Measurements from ENCODE around the gene XXYLT1. TPM values are rescaled to one million over a fixed set of nuclear protein-coding genes. Genes with fewer than 3 reads are reported as not detected.

The XXYLT1 gene
- total and polyA plus RNA-seq, 10 of the 15 experiments (the other 5 are each of a cell fraction or from before 2014, with no cell fraction given): 1.2 to 14.2 (median 9.3) TPM

DNA sequence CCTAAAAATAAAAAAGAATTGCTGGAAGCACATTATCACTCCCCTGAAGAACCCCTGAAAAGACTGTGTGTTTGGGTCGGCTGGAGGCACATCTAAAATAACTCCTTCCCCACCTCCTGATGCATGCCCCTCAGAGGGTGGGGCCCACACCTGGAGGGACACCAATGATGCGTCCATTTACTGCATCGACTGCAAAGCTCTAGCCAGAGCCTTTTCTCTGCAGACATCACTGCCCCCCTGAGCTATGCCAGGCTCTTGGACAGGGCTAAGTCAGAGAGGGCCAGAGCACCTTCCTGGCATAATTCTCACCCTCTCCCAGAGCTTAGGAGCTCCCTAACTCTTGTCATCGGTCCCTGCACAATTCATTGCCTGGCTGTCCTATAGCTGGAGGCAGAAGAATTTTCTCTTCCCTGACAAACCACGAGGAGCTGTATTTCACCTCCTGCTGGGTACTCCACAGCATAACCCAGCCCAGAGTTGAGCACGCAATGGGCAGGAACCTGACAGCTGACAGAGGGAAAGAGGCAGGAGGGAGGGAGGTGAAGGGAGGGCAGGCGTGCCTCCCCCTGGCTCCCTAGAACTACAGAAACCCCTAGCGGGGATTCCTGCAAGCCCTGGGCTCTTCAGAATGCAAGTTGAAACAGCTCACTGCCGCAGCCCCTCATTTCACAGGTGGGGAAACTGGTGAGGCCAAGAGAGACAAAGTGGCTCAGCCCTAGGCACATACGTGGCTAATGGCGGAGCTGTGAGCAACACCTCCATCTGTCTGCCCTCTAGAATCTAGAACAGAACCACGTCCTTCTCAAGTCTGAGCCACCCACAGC is 46.6 kb downstream of the XXYLT1 start (continued):
- TF ChIP-seq, protein P1, sequence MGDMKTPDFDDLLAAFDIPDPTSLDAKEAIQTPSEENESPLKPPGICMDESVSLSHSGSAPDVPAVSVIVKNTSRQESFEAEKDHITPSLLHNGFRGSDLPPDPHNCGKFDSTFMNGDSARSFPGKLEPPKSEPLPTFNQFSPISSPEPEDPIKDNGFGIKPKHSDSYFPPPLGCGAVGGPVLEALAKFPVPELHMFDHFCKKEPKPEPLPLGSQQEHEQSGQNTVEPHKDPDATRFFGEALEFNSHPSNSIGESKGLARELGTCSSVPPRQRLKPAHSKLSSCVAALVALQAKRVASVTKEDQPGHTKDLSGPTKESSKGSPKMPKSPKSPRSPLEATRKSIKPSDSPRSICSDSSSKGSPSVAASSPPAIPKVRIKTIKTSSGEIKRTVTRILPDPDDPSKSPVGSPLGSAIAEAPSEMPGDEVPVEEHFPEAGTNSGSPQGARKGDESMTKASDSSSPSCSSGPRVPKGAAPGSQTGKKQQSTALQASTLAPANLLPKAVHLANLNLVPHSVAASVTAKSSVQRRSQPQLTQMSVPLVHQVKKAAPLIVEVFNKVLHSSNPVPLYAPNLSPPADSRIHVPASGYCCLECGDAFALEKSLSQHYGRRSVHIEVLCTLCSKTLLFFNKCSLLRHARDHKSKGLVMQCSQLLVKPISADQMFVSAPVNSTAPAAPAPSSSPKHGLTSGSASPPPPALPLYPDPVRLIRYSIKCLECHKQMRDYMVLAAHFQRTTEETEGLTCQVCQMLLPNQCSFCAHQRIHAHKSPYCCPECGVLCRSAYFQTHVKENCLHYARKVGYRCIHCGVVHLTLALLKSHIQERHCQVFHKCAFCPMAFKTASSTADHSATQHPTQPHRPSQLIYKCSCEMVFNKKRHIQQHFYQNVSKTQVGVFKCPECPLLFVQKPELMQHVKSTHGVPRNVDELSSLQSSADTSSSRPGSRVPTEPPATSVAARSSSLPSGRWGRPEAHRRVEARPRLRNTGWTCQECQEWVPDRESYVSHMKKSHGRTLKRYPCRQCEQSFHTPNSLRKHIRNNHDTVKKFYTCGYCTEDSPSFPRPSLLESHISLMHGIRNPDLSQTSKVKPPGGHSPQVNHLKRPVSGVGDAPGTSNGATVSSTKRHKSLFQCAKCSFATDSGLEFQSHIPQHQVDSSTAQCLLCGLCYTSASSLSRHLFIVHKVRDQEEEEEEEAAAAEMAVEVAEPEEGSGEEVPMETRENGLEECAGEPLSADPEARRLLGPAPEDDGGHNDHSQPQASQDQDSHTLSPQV (IDR thresholded peaks at IDR 0.05): no peak

DNA sequence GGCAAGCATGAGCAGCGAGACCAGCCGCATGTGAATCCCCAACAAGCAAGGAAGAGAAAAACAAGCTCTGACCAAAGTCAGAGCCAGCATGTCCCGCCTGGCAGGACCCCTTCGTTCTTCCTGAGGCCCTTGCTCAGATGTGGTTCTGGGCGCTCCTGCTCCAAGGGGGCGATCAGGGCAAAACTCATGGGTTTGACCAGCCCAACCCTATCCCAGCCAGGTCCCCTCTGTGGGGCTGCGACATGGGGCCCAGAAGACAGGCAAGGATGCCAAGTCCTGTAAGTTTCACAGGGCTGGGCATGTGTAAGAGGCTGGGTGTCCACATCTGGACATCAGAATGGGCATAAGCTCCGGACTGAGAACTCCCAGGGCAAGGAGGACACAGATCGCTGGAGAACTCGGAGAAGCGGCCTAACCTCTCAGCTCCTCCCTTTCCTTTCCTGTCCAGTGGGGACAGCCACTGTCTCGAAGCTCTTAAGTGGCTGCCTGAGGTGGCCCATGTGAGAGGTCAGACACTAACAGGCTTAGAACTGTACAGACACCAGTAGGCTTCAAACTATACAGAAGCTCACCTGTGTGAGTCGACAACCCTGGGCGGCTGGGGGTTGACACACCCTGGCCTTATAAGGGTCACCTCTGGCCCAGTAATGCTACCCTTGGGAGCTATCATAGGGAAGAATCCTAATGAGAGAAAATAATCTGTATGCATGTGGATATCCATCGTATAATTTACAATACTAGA is 48.9 kb downstream of the XXYLT1 start:
- ChIA-PET POLR2A (no interaction called here), RAD21 (ENCODE audit: unreplicated experiment) (interaction anchor here (0.9 kb wide), 1 partner anchor 12 kb away, joined by 3 read pairs; no protein-coding TSS in a partner anchor), SMC1A (ENCODE audit: uncharacterized antibody, unreplicated experiment) (interaction anchor here (0.6 to 1.3 kb wide), 5 partner anchors 9 to 94 kb away, joined by 3 to 6 read pairs (median 4); partner anchors contain the start of gene XXYLT1), CTCF (interaction anchor here (0.5 to 1.1 kb wide), 3 partner anchors 28 to 1185 kb away, joined by 3 to 4 read pairs (median 4); no protein-coding TSS in a partner anchor)
- in situ Hi-C loops (cut with MboI): no loop called here
- FAIRE-seq (no peak), ATAC-seq (no peak), DNase-seq (ENCODE audit: low read depth, low spot score) (no peak)
- Histone ChIP-seq H2AFZ (ENCODE audit: control insufficient read depth, low read depth, low read length) (no peak overlapping the region), H3K4me3 (no peak overlapping the region), H3K27ac (ENCODE audit: control insufficient read depth, insufficient read depth) (no peak overlapping the region), H3K4me2 (ENCODE audit: control insufficient read depth, insufficient read depth) (no peak overlapping the region), H3K4me1 (ENCODE audit: control insufficient read depth, insufficient read depth, low read length) (no peaks in the 10 kb centered on the region), H3K9me3 (replicated peaks; ENCODE audit: control insufficient read depth, insufficient read depth, low read length) (no peaks in the 10 kb centered on the region), H3K27me3 (replicated peaks in 1 of 2; ENCODE audit: control insufficient read depth in 2 of 2, insufficient read depth in 2 of 2, low read length in 1 of 2) (no peaks in the 10 kb centered on the region), H4K20me1 (ENCODE audit: control insufficient read depth, insufficient read depth) (no peaks in the 10 kb centered on the region), H3K79me2 (ENCODE audit: control insufficient read depth, insufficient read depth, low read length) (no peaks in the 10 kb centered on the region), H3K9ac (ENCODE audit: control insufficient read depth, insufficient read depth, low read length) (no peak overlapping the region), H3K36me3 (ENCODE audit: control insufficient read depth in 2 of 2, insufficient read depth in 2 of 2, low read length in 1 of 2) (no peaks in the 10 kb centered on the region; a peak in 1 of 4 replicates)
- intact Hi-C loops (cut with micrococcal nuclease; ENCODE audit: unreplicated experiment): no loop called here
- 89% methylated on average over 13 of the region's 15 CpGs for whole genome bisulfite sequencing (ENCODE audit: insufficient coverage, insufficient replicate concordance, low lambda C conversion rate, missing lambda C conversion rate)
- BruUV-seq (replicated peaks): no TSS peak
- TF ChIP-seq SUPT20H (IDR thresholded peaks at IDR 0.05; ENCODE audit: borderline replicate concordance, control insufficient read depth, low read depth, low read length) (no peak), CBX5 (IDR thresholded peaks at IDR 0.05; ENCODE audit: low read depth) (no peak), ZBTB33 (IDR thresholded peaks at IDR 0.05) (no peak)
